Trophoblast cell (in vitro differentiated cells and primary cell): ENCODE results near the gene USP43. TPM values are rescaled to one million over a fixed set of nuclear protein-coding genes. Genes with fewer than 3 reads are reported as not detected.
"Not testable (repeated sequence)": the region's sequence is repeated elsewhere in the genome, so short reads cannot be mapped to it uniquely, and the experiment has no call there.

Source experiments
- DNase-seq, 2 donors: peaks; one replicate each; pipeline ENCODE4 v3.0.0-alpha.2; 2016
- H2AFZ ChIP-seq: 2 replicates; pipeline ENCODE4 v1.6.1; 2013; ENCODE audit warnings: low read length, moderate library complexity, mild to moderate bottlenecking; ENCODE audit not compliant: insufficient read depth, poor library complexity
- H2AK5ac ChIP-seq: 2 replicates; pipeline ENCODE4 v1.6.1; 2013; ENCODE audit warnings: mild to moderate bottlenecking, low read length
- H2BK120ac ChIP-seq: 2 replicates; pipeline ENCODE4 v1.6.1; 2013; ENCODE audit warnings: low read length, mild to moderate bottlenecking, moderate library complexity; ENCODE audit not compliant: insufficient read depth, poor library complexity
- H2BK12ac ChIP-seq: 2 replicates; pipeline ENCODE4 v1.6.1; 2013; ENCODE audit warnings: mild to moderate bottlenecking, low read length, moderate library complexity
- H2BK5ac ChIP-seq: 2 replicates; pipeline ENCODE4 v1.6.1; 2013; ENCODE audit warnings: low read length, low read depth, moderate library complexity, mild to moderate bottlenecking; ENCODE audit not compliant: poor library complexity
- H3K14ac ChIP-seq: 2 replicates; pipeline ENCODE4 v1.6.1; 2013; ENCODE audit warnings: mild to moderate bottlenecking, low read length
- H3K18ac ChIP-seq: 2 replicates; pipeline ENCODE4 v1.6.1; 2013; ENCODE audit warnings: mild to moderate bottlenecking, low read length
- H3K23ac ChIP-seq: 2 replicates; pipeline ENCODE4 v1.6.1; 2013; ENCODE audit warnings: low read length
- H3K27ac ChIP-seq: 2 replicates; pipeline ENCODE4 v1.5.1; 2013; ENCODE audit warnings: low read depth, mild to moderate bottlenecking, inconsistent platforms, low read length, moderate library complexity
- H3K27me3 ChIP-seq: 2 replicates; pipeline ENCODE4 v1.6.1; 2013; ENCODE audit warnings: inconsistent platforms, mild to moderate bottlenecking, low read length, moderate library complexity; ENCODE audit not compliant: insufficient read depth
- H3K36me3 ChIP-seq, 2 experiments: 1 replicate in 1 of 2; 2 replicates in 1 of 2; pipeline ENCODE4 v1.6.1; 2013; ENCODE audit warnings: low read length in 2 of 2, mild to moderate bottlenecking in 2 of 2, moderate library complexity in 1 of 2; ENCODE audit not compliant: insufficient read depth in 2 of 2, control insufficient read depth in 1 of 2
- H3K4ac ChIP-seq: 2 replicates; pipeline ENCODE4 v1.6.1; 2013; ENCODE audit warnings: low read depth, mild to moderate bottlenecking, low read length, moderate library complexity
- H3K4me1 ChIP-seq, 2 experiments: 1 replicate in 1 of 2; 2 replicates in 1 of 2; pipeline ENCODE4 v1.6.1; 2013; ENCODE audit warnings: low read length in 2 of 2, mild to moderate bottlenecking in 2 of 2, moderate library complexity in 1 of 2; ENCODE audit not compliant: insufficient read depth in 2 of 2, control insufficient read depth in 1 of 2
- H3K4me2 ChIP-seq: 2 replicates; pipeline ENCODE4 v1.6.1; 2013; ENCODE audit warnings: inconsistent platforms, mild to moderate bottlenecking, low read length, moderate library complexity
- H3K4me3 ChIP-seq: 2 replicates; pipeline ENCODE4 v1.5.1; 2013; ENCODE audit warnings: mild to moderate bottlenecking, low read depth, low read length, inconsistent platforms
- H3K79me1 ChIP-seq: one replicate; pipeline ENCODE4 v1.6.1; 2013; ENCODE audit warnings: low read length
- H3K79me2 ChIP-seq: 2 replicates; pipeline ENCODE4 v1.6.1; 2013; ENCODE audit warnings: low read length, mild to moderate bottlenecking; ENCODE audit not compliant: control insufficient read depth, insufficient read depth, poor library complexity
- H3K9ac ChIP-seq: 2 replicates; pipeline ENCODE4 v1.6.1; 2013; ENCODE audit warnings: mild to moderate bottlenecking, low read length
- H3K9me3 ChIP-seq: 2 replicates; pipeline ENCODE4 v1.6.1; 2013; ENCODE audit warnings: low read depth, mild to moderate bottlenecking, control low read depth, inconsistent platforms, low read length; ENCODE audit not compliant: insufficient read depth
- H4K12ac ChIP-seq: 2 replicates; pipeline ENCODE4 v1.6.1; 2013; ENCODE audit warnings: low read depth, mild to moderate bottlenecking, low read length, moderate library complexity
- H4K8ac ChIP-seq: 2 replicates; pipeline ENCODE4 v1.6.1; 2013; ENCODE audit warnings: low read depth, mild to moderate bottlenecking, low read length, moderate library complexity
- H4K91ac ChIP-seq: one replicate; pipeline ENCODE4 v1.6.1; 2013; ENCODE audit warnings: low read depth, mild to moderate bottlenecking, low read length, moderate library complexity
- WGBS: extraction: QIAGEN DNeasy Blood & Tissue Kit; methylation state at CpG from one replicate; pipeline ENCODE4 v1.1.7; 2013; ENCODE audit warnings: missing lambda C conversion rate; ENCODE audit not compliant: insufficient read length, insufficient coverage; ENCODE audit errors: extremely low coverage; 5-methylcytosine and 5-hydroxymethylcytosine counted together
- polyA plus RNA-seq: library from polyadenylated mRNA; stranded (reverse); fragments of 200-250 nt; gene quantifications from 2 replicates; pipeline ENCODE4 v1.2.3, GENCODE V29; 2013

The USP43 gene
- 9.7 and 10.0 TPM in 2 replicates for polyA plus RNA-seq

- Histone ChIP-seq H3K4me1 (peaks cover 5 to 9% of the 10 kb centered on the region in 2 experiments), H3K18ac (peak within 1 kb of the TSS; percentile 90), H2AFZ (peak within 1 kb of the TSS; percentile 78), H3K27ac (peak within 1 kb of the TSS; percentile 86), H4K91ac (peak within 1 kb of the TSS; percentile 90), H3K4me3 (peak within 1 kb of the TSS; percentile 89), H2AK5ac (peak within 1 kb of the TSS; percentile 20), H3K14ac (peak within 1 kb of the TSS; percentile 54), H2BK120ac (peak within 1 kb of the TSS; percentile 82), H2BK12ac (peak within 1 kb of the TSS; percentile 63), H4K8ac (peak within 1 kb of the TSS; percentile 73), H3K4me2 (peak within 1 kb of the TSS; percentile 95), H3K79me1 (peaks cover 26% of the 10 kb centered on the region), H3K4ac (peak within 1 kb of the TSS; percentile 68), H3K9ac (peak within 1 kb of the TSS; percentile 84), H3K23ac (no peak within 1 kb of the TSS), H3K79me2 (peaks cover 15% of the 10 kb centered on the region), H2BK5ac (peak within 1 kb of the TSS; percentile 67), H4K12ac (peak within 1 kb of the TSS; percentile 83), H3K27me3 (no peaks in the 10 kb centered on the region), H3K36me3 (no peaks in the 10 kb centered on the region), H3K9me3 (no peaks in the 10 kb centered on the region)
- DNase-seq, result peak; percentile 82 to 90
- WGBS, result no CpG with 5 or more reads among the region's 72 CpGs
These were observed at the start of gene USP43 for GRCh38 chr17:9644910-9645751. TSS of gene USP43 (plus strand) at chr17:9645517. CDS start at chr17:9645633, 116 bp downstream.

- H3K9ac ChIP-seq, H2BK12ac ChIP-seq, H3K4ac ChIP-seq, H3K4me1 ChIP-seq, H2AFZ ChIP-seq, H2BK5ac ChIP-seq, H3K4me2 ChIP-seq, H3K36me3 ChIP-seq, H2BK120ac ChIP-seq, DNase-seq, H4K12ac ChIP-seq, H3K18ac ChIP-seq, H3K79me2 ChIP-seq, H4K8ac ChIP-seq, H3K23ac ChIP-seq, H3K4me3 ChIP-seq, H3K27ac ChIP-seq, H3K79me1 ChIP-seq, H3K27me3 ChIP-seq, H2AK5ac ChIP-seq, H3K14ac ChIP-seq, H4K91ac ChIP-seq, H3K9me3 ChIP-seq: not testable (repeated sequence)
- WGBS, result no CpG with 5 or more reads among the region's 5 CpGs
These were observed 47.7 kb upstream of the USP43 start for GRCh38 chr17:9597638-9598037.

GRCh38 chr17:9598661-9599060 lies 46.7 kb upstream of the USP43 start:
- Histone ChIP-seq H3K27me3 (no peaks in the 10 kb centered on the region), H3K79me2 (no peaks in the 10 kb centered on the region), H3K9ac (no peak overlapping the region), H4K91ac (no peak overlapping the region), H3K4ac (no peak overlapping the region), H3K18ac (no peak overlapping the region), H3K4me1 (no peaks in the 10 kb centered on the region), H3K23ac (no peak overlapping the region), H3K79me1 (no peaks in the 10 kb centered on the region), H4K12ac (no peak overlapping the region), H2AK5ac (no peak overlapping the region), H3K4me2 (no peak overlapping the region), H3K14ac (no peak overlapping the region), H2BK5ac (no peak overlapping the region), H3K4me3 (no peak overlapping the region), H4K8ac (no peak overlapping the region), H2AFZ (no peak overlapping the region), H3K9me3 (no peaks in the 10 kb centered on the region), H3K27ac (no peak overlapping the region), H2BK120ac (no peak overlapping the region), H3K36me3 (no peaks in the 10 kb centered on the region), H2BK12ac (no peak overlapping the region)
- peak in 1 of 2 donors; percentile 38 for DNase-seq
- no CpG with 5 or more reads among the region's 4 CpGs for WGBS

GRCh38 chr17:9604583-9604982 lies 40.7 kb upstream of the USP43 start:
- not testable (repeated sequence) for H3K9ac ChIP-seq, H2BK5ac ChIP-seq, H4K8ac ChIP-seq, H4K12ac ChIP-seq, H3K27ac ChIP-seq, H4K91ac ChIP-seq, H3K4me2 ChIP-seq, H3K27me3 ChIP-seq, H3K9me3 ChIP-seq, H3K79me2 ChIP-seq, DNase-seq, H2BK120ac ChIP-seq, H3K36me3 ChIP-seq, H3K79me1 ChIP-seq, H3K4ac ChIP-seq, H3K14ac ChIP-seq, H2BK12ac ChIP-seq, H3K18ac ChIP-seq, H3K4me3 ChIP-seq, H3K23ac ChIP-seq, H2AK5ac ChIP-seq, H2AFZ ChIP-seq, H3K4me1 ChIP-seq
- WGBS, result no CpG with 5 or more reads among the region's 5 CpGs
